Activated naive CD4-positive, alpha-beta T cell treated with anti-CD3 and anti-CD28 coated beads, Interleukin-2, amount 50 U/mL, for 16 hours (primary cell): ENCODE data around the gene NSMCE1.
"Not testable (repeated sequence)": the region's sequence is repeated elsewhere in the genome, so short reads cannot be mapped to it uniquely, and the experiment has no call there.

Source experiments
- DNase-seq: peaks from one replicate; pipeline ENCODE4 v3.0.0-alpha.2; 2020

Gene NSMCE1

GRCh38 chr16:27269300-27270150 is 953 bp upstream of the NSMCE1 start:
- no peak for DNase-seq

- DNase-seq = no peak
Measured at GRCh38 chr16:27267037-27267677, 1.4 kb downstream of the NSMCE1 start.

DNA sequence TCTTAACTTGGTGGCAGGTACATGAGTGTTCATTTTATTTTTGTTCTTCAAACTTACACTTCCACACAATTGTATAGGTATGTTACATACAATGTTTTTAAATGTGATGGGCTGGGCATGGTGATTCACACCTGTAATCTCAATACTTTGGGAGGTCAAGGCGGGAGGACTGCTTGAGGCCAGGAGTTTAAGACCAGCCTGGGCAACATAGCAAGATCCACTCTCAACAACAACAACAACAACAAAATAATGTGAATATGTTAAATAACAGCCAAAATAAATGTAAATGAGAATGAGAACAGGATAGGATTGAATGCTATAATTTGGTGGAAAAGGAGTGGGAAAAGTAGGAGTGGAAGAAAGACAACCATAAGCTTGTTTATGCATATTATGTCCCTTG is 2.6 kb downstream of the NSMCE1 start:
- DNase-seq = no peak

DNA sequence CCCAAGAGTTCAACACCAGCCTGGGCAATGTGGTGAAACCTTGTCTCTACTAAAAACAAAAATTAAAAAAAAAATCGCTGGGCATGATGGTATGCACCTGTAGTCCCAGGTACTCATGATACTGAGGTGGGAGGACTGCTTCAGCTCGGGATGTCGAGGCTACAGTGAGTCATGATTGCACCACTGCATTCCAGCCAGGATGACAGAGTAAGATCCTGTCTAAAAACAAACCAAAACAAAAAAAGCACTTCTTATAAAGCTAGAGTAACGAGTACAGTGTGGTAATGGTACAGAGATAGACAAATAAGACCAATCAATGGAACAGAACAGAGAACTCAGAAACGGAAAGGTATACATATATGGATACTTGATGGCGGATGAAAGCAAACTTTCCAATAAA is 4.4 kb downstream of the NSMCE1 start:
- DNase-seq = no peak

- not testable (repeated sequence) for DNase-seq
Measured at GRCh38 chr16:27262904-27263423, 5.6 kb downstream of the NSMCE1 start.

DNA sequence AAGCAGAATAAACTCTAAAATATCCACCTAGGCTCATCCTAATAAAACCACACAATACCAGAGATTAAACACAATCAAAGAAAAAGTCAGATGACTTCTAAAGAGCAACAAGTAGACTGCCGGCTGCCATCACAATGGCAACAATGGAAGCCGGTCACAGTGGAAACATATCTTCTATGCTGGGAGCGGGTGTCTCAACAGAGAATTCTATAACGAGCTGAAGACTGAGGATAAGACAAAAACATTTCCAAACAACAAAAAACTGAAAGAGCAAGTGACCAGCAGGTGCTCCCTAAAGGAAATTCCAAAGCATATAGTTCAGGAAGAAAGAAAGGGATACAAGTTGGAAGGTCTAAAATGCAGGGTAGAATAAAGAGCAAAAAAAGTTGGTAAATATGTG is 8.9 kb downstream of the NSMCE1 start:
- no peak for DNase-seq

DNA sequence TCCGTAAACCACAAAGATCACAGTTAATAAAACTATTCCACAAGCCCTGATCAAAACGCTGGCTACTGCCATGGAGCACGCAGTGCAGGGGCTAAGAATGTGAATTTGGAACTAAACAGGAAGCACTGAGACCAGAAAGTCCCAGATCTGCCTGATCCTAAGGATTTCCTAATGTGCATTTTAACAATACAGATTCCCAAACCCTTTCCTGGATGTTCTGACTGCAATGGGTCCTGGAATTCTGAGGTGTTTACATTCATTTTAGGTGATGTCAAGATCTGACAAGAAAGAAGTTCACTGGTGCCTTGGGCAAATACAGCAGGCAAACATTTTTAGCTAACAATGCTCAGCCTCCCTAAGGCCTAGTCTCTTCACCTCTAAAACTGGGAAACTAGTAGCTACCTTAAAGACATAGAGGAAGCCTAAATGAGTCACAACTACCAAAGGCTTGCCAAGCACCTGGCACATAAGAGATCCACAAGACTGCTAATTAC is 10.3 kb downstream of the NSMCE1 start:
- DNase-seq = no peak

GRCh38 chr16:27257271-27257670 is 11.3 kb downstream of the NSMCE1 start:
- DNase-seq = no peak

- no peak for DNase-seq
Measured at GRCh38 chr16:27256861-27257260, 11.7 kb downstream of the NSMCE1 start.

DNA sequence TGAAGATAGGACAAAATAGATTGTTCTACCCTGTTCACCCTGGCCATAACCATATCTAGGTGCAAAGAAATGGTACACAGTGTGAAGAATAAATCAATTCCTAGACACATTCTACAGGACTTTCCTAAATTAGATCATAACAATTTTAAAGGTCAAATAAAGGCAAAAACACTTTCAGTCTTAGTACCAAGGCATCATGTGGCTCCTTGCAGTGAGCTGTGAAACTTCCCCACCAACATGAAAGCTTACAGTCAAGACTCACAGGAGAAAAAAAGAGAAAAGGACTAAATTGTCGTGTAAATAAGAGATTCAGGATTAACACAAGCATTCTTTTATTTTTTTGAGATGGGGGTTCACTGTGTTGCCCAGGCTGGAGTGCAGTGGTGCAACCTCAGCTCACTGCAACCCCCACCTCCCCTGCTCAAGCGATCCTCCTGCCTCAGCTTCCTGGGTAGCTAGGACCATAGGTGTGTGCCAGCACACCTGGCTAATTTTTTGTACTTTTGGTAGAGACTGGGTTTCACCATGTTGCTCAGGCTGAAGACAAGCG is 14.2 kb downstream of the NSMCE1 start:
- peak; percentile 22 for DNase-seq

GRCh38 chr16:27253526-27253930 is 15.0 kb downstream of the NSMCE1 start:
- DNase-seq = no peak

- DNase-seq = no peak
Measured at GRCh38 chr16:27252206-27252585, 16.4 kb downstream of the NSMCE1 start.

- no peak for DNase-seq
Measured at GRCh38 chr16:27251541-27252205, 16.9 kb downstream of the NSMCE1 start.

- DNase-seq = not testable (repeated sequence)
Measured at GRCh38 chr16:27248886-27249285, 19.7 kb downstream of the NSMCE1 start.

- DNase-seq = no peak
Measured at GRCh38 chr16:27248036-27248435, 20.5 kb downstream of the NSMCE1 start.

- not testable (repeated sequence) for DNase-seq
Measured at GRCh38 chr16:27247076-27247475, 21.5 kb downstream of the NSMCE1 start.

DNA sequence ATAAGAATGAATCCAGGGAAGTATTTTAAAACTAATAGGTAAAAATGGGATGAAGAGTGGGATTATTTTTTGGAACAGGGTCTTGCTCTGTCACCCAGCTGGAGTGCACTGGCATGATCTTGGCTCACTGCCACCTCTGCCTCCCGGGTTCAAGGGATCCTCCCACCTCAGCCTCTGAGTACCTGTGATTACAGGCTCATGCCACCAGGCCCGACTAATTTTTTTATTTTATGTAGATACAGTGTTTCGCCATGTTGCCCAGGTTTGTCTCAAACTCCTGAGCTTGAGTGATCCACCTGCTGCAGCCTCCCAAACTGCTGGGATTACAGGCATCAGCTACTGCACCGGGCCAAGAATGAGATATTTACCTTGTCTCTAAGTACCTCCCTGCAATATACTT is 22.1 kb downstream of the NSMCE1 start:
- no peak for DNase-seq

- peak; percentile 42 for DNase-seq
Measured at GRCh38 chr16:27245276-27246172, 23.0 kb downstream of the NSMCE1 start.

DNA sequence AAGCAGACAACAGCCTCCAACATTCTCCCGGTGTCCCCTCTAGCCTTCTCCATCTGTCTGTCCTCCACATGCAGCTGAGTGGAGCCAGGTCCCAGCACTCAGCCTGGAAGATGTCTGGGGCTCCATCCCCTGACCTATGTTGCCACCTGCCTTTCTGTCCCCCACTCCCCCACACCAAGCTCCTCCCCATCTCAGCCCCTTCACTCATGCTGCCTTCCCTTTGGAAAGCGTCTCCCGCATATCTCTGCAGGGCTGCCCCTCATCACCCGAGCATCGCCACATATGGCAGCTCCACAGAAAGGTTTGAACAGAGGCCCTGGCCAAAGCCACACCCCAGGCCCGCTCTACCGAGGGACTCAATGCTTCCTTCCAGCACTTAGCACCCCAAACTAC is 24.2 kb downstream of the NSMCE1 start:
- DNase-seq = no peak

- DNase-seq = no peak
Measured at GRCh38 chr16:27243725-27244362, 24.7 kb downstream of the NSMCE1 start.

- DNase-seq = no peak
Measured at GRCh38 chr16:27242868-27243590, 25.5 kb downstream of the NSMCE1 start.
